GM19455 (cell line): Measurements from ENCODE around the gene AQP2.

Source experiments
- ATAC-seq: cut with Tn5 transposase; IDR thresholded peaks from one replicate; pipeline ENCODE4 v1.9.1; 2021; ENCODE audit not compliant: unreplicated experiment

Gene AQP2

DNA sequence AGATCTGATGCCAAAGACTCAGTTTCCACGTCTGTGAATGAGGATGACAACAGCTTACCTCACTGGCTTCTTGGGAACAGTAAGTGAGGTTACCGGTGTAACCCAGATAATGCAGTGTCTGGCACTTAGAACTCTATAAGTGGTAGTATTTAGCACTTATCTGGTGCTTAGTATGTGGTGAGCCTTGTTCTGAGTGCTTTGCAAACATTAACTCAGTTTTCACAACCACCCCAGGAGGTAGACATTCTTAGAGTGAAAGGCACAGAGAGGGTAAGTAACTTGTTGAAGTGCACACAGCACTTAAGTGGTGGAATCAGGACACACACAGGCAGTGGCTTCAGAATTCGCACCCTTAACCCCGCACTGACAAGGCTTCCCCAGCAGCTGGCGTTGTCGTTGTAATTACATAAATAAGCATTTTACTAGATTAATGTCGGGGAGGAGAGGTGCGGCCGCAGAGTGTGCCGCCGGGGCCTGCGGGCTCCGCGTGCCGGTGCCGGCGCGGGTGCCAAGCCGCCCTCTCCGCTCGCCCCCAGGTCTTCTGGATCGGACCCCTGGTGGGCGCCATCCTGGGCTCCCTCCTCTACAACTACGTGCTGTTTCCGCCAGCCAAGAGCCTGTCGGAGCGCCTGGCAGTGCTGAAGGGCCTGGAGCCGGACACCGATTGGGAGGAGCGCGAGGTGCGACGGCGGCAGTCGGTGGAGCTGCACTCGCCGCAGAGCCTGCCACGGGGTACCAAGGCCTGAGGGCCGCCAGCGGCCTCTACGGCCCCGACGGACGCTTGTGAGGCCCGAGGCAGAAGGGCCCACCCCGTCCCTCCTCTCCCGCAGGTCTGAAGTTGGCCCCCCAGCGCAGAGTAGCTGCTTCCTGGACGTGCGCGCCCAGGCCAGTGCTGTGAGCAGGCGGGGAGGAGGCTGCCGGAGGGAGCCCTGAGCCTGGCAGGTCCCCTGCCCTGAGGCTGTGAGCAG is 4.6 kb downstream of the AQP2 start:
- no peak for ATAC-seq

DNA sequence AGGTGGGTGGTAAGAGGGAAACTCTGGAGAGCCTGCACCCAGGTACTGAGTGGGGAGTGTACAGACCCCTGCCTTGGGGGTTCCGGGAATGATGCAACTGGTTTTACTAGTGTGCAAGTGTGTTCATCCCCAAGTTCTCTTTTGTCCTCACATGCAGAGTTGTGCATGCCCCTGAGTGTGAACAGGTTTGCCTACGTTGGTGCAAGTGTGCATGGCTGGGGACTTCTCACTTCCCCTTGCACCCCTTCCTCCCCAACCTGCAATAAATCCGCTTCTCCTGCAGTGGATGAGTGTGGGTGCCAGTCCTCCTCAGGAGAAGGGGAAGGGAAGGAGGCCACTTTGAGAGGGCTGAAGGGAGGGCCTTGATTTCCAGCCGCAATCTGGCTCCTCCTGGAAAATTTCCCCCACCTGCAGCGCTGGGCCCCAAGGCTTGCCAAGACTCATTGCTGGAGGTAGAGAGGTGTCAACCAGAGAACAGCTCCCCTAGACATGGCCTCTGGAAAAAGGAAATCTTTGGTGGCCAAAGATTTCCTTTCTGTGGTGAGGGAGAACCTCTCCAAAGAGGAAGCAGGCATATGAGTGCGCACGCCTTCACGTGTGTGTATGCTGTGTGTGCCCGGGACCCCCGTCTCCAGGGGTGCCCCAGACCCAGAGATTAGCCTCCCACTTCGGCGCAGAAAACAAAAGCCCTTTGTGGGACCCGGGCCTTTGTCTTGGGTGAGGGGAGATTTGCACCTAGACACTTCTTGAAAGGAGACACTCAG is 5.5 kb downstream of the AQP2 start:
- ATAC-seq = no peak

GRCh38 chr12:49956663-49957569 is 6.4 kb downstream of the AQP2 start:
- no peak for ATAC-seq

GRCh38 chr12:49957570-49957967 is 7.0 kb downstream of the AQP2 start:
- no peak for ATAC-seq

- no peak for ATAC-seq
Measured at GRCh38 chr12:49959685-49960473, 9.3 kb downstream of the AQP2 start.

DNA sequence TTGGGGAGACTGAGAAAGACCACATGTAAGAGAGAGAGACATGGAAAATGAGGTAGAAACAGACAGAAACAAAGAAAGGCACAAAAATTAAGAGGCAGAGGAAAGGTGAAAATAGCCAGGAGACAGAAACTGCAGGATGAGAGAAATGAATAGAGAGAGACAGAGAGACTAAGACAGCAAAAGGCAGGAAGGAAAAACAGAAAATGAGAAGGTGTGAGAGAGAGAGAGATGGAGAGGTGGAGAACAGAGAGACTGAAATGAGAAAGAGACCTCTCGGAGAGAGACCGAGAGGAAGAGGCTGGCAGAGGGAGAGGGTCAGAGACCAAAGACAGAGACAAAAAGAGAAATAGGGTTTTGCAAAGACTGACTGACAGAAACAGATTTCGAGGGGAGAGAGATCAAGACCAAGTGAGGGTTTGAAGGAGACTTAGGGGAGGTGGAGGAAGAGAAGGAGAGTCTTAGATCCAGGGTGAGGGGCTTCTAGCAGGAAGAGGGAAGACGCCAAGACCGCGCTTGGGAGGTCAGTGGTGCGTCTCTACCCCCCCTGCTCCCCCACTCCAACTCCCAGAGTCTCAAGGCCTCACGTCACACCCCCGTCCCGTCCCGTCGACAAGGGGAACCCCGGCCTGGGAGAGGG is 10.1 kb downstream of the AQP2 start:
- no peak for ATAC-seq

GRCh38 chr12:49961111-49961922 is 10.8 kb downstream of the AQP2 start, which contains the start of gene AQP5:
Gene AQP5 (plus strand): TSS chr12:49961872. CDS start chr12:49962018, 146 bp downstream.
- no peak for ATAC-seq

- ATAC-seq = no peak
Measured at GRCh38 chr12:49961993-49962764, 11.6 kb downstream of the AQP2 start.

GRCh38 chr12:49962861-49963765 is 12.6 kb downstream of the AQP2 start:
- no peak for ATAC-seq

GRCh38 chr12:49963976-49964815 is 13.7 kb downstream of the AQP2 start:
- ATAC-seq = no peak

GRCh38 chr12:49964849-49965624 is 14.5 kb downstream of the AQP2 start:
- ATAC-seq = no peak

- no peak for ATAC-seq
Measured at GRCh38 chr12:49965836-49966235, 15.3 kb downstream of the AQP2 start.

GRCh38 chr12:49966511-49967041 is 16.0 kb downstream of the AQP2 start:
- no peak for ATAC-seq

GRCh38 chr12:49967042-49967776 is 16.7 kb downstream of the AQP2 start:
- ATAC-seq = peak; percentile 74
